GM04504 (cell line): ENCODE results near the gene SLC45A3.
"Not testable (repeated sequence)": the region's sequence is repeated elsewhere in the genome, so short reads cannot be mapped to it uniquely, and the experiment has no call there.

Source experiments
- DNase-seq: peaks from one replicate; pipeline ENCODE4 v3.0.0-alpha.2; 2012; ENCODE audit warnings: low read depth

Gene SLC45A3, protein sequence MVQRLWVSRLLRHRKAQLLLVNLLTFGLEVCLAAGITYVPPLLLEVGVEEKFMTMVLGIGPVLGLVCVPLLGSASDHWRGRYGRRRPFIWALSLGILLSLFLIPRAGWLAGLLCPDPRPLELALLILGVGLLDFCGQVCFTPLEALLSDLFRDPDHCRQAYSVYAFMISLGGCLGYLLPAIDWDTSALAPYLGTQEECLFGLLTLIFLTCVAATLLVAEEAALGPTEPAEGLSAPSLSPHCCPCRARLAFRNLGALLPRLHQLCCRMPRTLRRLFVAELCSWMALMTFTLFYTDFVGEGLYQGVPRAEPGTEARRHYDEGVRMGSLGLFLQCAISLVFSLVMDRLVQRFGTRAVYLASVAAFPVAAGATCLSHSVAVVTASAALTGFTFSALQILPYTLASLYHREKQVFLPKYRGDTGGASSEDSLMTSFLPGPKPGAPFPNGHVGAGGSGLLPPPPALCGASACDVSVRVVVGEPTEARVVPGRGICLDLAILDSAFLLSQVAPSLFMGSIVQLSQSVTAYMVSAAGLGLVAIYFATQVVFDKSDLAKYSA

DNA sequence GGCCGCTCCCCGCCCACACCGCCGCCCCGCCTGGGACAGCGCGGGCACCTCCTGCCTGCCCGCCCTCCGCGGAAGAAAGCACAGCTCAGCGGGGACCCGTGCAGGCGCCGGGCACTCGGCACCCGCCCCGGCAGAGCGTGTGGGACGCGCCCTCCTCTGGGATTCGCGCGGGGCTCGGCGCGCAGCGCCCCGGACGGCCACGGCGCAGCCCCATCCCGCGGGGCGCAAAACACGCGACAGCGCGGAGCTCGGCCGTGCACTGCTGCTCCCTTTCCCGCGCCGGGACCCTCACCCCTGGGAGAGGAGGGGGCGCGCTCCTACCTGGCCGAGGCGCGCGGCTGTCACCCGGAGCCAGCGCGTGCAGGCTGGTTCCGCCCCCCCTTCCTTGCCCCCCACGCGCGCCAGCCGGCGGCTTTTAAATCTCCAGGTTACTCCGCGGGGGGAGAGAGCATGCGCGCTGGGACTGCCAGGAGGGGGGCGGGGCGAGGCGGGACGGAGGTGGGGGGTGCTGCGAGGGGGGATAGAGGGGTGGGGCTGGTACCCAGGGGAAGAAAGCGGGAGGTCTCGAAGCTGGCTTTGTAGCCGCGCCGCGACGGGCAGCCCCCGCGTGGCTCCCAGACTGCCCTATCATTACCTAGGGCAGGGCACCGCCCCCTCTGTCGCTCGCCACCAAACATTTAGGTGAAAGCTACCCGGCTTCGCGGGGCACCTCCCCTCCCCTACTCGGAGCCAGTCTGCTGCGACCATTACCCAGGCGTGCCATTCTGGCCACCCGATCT is at the start of gene SLC45A3:
Gene SLC45A3 (minus strand): TSS at position 437 of the 779 bp plus-strand sequence. CDS start 15,853 bp downstream, outside the sequence.
- no peak for DNase-seq

GRCh38 chr1:205726619-205727125 is 46.4 kb upstream of the SLC45A3 start:
- DNase-seq: no peak

DNA sequence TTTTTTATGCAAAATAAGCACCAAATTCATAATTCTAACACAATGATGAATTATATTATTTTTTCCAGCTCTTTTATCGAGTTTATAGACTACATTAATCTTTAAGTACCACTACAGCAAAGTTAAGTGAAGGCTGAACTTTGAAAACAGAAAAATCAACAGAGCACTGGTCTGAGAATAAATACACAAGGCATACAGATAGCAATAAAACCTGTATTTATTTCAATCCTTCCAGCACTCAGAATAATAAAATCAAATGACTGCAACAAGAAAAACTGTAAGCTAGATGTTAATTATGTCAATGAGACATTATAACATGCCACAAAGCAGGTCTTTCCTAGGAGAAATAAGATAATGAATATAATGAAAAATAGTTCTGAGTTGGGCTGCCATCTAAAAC is 45.2 kb upstream of the SLC45A3 start:
- DNase-seq: no peak

DNA sequence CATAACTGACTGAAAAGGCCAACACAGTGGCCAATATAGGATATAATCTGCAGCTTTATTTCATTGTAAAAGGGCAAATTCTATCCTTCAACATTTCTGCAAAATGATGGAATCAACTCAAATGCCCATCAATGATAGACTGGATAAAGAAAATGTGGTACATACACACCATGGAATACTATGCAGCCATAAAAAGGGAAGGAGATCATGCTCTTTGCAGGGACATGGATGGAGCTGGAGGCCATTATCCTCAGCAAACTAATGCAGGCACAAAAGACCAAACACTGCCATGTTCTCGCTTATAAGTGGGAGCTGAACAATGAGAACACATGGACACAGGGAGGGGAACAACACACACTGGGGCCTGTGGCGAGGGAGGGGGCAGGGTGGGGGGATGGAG is 40.4 kb upstream of the SLC45A3 start:
- not testable (repeated sequence) for DNase-seq

DNA sequence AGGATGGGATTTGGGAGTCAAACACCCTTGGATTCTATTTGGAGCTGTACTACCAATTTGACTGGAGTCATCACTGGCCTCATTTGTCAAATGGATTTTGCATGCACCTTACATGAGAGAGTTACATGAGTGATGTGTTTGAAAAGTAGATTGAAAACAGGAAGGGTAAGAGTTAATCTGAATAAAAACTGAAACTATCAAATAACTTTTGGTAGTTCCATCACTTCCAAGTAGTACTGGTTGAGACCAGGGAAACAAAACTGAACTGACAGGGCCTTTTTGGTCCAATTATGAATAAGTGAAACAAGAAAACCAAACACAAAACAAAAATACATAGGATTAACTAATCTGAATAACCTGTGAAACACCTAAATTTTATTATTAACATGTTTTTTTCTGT is 39.5 kb upstream of the SLC45A3 start:
- no peak for DNase-seq

GRCh38 chr1:205719015-205719414 is 38.7 kb upstream of the SLC45A3 start:
- DNase-seq: no peak

- no peak for DNase-seq
Measured at GRCh38 chr1:205716371-205717132, 36.2 kb upstream of the SLC45A3 start.

DNA sequence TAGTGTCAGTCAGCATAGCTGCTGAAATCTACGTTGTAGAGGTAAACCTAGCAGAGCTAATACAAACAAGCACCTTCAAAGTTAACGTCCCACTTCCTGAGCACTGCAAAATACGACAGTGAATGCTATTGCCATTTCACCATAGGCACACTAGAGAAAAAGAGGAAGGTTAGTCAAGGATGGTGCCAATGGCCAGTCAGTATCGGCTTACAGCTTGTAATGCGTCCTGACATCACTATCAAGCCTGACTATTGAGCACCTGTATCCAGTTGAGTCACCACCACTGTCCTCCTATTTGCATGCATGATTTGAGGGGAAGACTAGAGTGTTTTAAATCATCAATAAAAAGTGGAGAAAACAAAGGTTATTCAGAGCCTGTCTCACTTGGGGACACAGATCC is 35.3 kb upstream of the SLC45A3 start:
- no peak for DNase-seq

DNA sequence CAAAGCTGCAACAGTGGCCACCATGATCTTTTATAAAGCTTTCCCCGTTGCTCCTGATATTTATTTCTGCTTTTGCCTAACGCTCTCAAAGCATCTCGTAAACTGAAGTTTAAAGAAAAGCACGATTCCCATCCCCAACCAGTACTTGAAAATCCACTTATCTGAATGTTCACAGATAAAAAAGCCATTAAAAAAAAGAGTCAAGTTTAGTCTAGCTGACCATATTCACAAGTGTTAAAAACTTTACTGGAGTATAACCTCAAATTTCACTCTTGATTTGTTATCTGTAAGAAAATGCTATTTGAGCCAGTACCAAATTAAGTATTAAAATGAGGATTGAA is 34.6 kb upstream of the SLC45A3 start:
- DNase-seq: no peak

DNA sequence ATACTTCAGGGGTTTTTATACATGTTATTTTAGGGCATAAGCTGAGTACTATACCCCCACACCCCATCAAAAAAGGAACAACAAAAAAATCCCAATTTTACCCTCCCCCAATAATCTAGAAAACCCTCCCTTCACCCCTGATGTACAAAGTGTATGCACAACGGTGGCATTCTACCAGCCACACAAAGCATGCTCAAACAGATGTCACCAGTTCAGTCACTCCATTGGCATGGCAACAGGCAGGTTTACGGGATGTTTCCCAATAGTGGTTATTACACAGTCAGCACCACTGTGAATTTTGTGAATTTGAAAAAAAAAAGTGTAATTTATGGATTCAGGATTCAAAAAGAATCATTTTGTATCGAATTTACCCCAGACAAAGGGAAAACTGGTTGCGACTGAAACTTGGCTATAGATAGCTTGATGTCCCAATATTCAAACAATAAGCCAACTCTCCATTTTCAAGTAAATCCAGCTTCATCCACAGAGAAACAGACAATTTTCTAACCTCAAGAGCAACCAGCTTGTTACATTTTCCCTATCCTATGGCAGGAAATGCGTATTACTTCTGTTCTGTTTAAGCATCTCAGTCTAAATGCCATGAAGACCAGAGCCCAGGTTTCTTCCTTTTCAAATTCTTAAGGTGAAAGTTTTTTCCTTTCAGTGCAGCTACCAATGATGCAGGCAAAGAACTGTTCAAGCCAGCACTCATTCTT is 34.0 kb upstream of the SLC45A3 start:
- DNase-seq: peak; percentile 44

DNA sequence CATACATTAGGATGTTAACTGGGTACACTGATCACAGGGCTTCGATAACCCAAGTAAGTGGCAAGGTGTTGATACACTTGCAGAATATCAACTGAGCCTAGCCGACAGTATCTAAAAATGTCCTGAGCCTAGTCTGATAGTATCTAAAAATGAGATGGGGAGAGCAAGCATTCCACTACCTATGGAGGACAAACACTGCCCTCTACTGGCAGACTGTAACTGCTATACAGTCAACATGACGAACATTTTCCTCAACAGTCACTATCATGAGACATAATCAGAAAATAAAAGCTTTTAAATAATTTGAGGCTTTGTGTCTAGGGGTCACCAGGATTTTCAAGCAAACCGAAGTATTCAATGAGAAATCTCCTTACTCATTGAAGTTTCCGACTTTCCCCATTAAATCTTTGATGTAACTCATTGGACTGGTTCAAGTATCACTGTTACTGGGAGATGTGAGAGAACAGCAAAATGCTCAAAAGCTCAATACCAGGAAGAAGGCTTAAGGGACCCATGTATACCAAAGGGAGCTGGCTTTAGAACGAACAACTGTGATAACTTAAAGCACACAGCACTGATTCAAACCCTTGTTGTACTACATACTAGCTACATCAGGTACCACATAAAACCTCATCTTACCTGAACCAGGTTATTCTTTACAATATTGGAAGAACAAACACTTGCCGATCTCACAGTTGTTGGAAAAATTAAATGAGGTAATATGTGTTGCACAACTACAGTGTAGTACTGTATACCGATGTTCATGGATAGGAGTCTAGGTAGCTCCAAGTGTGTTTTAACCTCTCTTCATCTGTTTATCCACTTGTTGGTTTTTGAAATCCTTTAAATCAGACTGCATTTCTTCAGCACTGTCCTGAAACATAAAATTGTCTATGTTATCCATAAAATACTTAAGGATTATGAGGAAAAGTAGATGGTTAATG is 31.1 kb upstream of the SLC45A3 start:
- DNase-seq: peak; percentile 45

DNA sequence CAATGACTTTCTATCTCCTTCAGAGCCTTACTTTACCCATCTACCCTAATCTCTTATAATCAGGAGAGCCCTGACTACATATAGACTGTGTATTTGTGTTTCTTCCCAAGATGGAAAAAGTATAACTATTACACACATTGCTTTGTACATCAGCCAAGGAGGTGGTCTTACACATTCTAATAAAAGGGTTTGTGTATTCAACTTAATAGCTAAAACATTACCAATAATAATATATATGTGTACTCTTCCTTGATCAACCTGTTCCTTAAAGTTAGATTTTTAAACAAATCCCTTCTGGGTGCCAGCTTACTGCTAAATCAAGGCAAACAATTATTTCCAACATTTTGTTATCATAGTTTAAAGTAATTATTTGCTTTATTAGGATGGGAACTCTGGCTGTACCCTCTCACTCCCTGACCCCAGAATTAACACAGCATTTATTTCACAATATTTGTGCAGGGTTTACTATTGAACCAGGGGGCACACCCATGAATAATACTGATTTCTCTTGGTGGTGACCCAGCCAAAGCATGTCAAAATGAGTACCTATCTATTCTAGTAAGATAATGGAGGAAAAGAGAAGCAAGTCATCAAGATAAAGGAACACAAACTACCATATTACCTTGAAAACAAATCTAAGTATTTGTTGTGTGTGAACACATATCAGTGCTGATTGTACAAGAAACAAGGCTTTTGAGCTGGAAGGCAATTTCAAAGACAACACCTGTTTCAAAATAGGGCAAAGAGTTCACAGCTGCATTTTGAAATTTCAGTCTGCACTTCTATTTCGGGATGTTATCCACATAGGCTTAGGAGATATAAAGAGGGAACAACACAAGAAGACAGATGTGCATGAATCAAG is 30.1 kb upstream of the SLC45A3 start:
- no peak for DNase-seq

- no peak for DNase-seq
Measured at GRCh38 chr1:205709640-205710039, 29.3 kb upstream of the SLC45A3 start.

DNA sequence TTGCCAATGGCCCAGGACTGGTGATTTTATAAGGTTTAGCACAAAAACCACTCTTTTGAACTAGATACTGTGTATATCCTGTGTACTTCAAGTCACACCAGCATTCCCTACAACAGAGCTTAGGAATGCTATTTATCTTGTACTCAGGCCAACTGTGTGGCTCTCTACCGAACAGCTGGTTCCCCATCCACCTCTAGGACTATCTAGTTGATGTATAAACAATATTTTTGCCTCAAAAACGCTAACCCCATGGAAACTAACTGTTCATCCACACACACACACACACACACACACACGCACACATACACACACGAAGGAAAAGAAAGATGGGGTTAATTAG is 28.7 kb upstream of the SLC45A3 start:
- peak; percentile 7 for DNase-seq

DNA sequence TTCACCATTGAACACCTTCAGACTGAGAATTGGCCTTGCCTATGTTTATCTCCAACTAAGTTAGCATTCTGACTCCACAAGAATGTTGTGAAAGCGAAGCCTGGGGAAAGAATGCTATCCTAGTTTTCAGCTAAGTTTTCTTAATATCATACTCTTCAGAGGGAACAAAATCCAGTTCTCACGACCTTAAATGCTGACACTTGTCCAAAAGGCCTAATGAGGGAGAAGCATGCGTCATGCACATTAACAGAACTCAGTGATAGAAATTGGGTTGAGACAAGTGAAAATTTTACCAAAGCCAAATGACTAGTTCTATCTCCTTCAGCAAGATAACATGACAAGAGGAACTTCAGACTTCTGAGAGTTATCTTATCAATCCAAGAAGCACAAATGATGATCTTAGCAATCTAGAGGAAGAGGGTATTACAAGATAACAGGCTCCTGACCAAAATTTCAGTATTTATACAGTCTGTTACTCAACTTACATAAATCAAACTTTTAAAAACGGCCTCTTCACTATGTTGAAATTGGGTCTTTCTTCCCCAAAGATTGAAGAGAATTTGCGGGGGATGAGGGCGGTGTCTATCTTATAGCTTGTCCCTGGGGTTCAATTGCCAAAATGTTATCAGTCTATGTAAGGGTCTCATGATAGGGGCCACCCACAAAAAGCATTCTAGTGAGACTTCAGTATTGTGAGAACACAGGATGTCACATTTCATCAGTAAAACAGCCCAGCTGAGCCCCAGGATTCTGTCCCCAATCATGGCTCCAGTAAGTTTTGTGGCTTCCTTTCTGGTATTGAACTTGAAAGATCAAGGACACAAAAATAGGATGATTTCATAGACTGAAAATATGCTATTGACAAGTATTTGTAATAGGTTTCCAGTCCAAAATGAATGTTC is 26.5 kb upstream of the SLC45A3 start:
- no peak for DNase-seq

- no peak for DNase-seq
Measured at GRCh38 chr1:205704903-205705302, 24.6 kb upstream of the SLC45A3 start.

GRCh38 chr1:205703072-205703471 is 22.8 kb upstream of the SLC45A3 start:
- no peak for DNase-seq

- no peak for DNase-seq
Measured at GRCh38 chr1:205701891-205702290, 21.6 kb upstream of the SLC45A3 start.
